ENCODE results near the gene NKD2. TPM values are rescaled to one million over a fixed set of nuclear protein-coding genes. Genes with fewer than 3 reads are reported as not detected.

The NKD2 gene
- total RNA-seq, 1 experiment from 2014 or later = 12.3 TPM

DNA sequence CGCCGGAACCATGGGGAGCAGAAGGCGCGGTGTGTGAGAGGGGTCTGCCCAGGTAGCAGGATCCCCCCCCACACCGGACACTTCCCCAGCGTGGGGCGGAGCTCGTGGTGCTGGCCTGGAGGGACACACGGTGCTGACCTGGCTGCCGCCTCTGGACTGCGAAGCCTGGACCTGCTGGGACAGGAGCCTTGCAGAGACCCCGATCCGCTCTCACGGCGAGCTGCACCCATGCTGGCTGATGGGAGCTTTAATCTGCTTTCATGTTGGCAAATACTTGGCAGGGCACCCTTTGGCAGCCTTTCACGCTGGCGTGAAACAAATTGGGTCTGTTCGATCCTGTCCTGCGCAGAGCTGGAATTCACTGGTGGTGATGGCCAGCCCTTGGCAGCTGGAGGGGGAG, 7.4 kb downstream of the NKD2 start:
- DNase-seq (ENCODE audit: low read depth, low spot score) (no peak), ATAC-seq (no peak)
- no peak overlapping the region for H3K27ac ChIP-seq (ENCODE audit: low read length)
- no peaks in the 10 kb centered on the region for H3K36me3 ChIP-seq (ENCODE audit: control insufficient read depth, insufficient read depth, low read length)
- no TSS peak for BruUV-seq (replicated peaks)
- ChIA-PET POLR2A (no interaction called here), CTCF (interaction anchor here (0.7 kb wide), 1 partner anchor 26 kb away, joined by 4 read pairs; no protein-coding TSS in a partner anchor)
- intact Hi-C loops (cut with micrococcal nuclease; ENCODE audit: unreplicated experiment) = no loop called here
- in situ Hi-C loops (cut with HindIII; ENCODE audit: low pct_unique_long_range_greater_than_20kb, low sequenced_read_pairs) = no loop called here
- no peak for TF ChIP-seq SIN3A (IDR thresholded peaks at IDR 0.05; ENCODE audit: borderline replicate concordance, insufficient read depth, low read depth, low read length)
- no peak for TF ChIP-seq CTCF (IDR thresholded peaks at IDR 0.05)
- H3K27me3 ChIP-seq (ENCODE audit: control insufficient read depth, insufficient read depth, low read length) = no peaks in the 10 kb centered on the region
- H3K4me3 ChIP-seq (ENCODE audit: low read depth in 2 of 2, low read length in 2 of 2) = no peak overlapping the region
- H3K4me1 ChIP-seq (ENCODE audit: control insufficient read depth, insufficient read depth, low read length) = no peaks in the 10 kb centered on the region
- H3K9me3 ChIP-seq (ENCODE audit: control insufficient read depth, insufficient read depth, low read depth, low read length) = no peaks in the 10 kb centered on the region

DNA sequence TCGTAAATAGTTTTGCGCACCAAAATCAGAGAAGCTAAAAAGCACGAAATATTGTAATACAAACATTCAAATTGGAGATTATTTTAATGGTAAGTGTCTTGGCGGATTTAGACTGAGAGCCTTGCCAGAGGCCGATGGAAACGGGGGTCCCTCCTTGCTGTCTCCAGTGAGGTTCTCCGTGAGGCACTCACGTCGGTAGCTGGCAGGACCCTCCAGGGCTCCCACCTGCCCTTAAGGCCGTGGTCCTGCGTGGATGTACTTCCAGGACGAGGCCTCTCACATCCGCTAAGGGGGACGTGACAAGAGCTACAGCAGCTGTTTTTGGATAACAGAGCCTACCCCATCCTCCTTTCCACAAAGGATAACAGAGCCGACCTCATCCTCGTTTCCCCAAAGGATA, 7.9 kb downstream of the NKD2 start:
- intact Hi-C loops (cut with micrococcal nuclease; ENCODE audit: unreplicated experiment) (no loop called here), in situ Hi-C loops (cut with HindIII; ENCODE audit: low pct_unique_long_range_greater_than_20kb, low sequenced_read_pairs) (no loop called here)
- Histone ChIP-seq H3K27me3 (ENCODE audit: control insufficient read depth, insufficient read depth, low read length) (no peaks in the 10 kb centered on the region), H3K36me3 (ENCODE audit: control insufficient read depth, insufficient read depth, low read length) (no peaks in the 10 kb centered on the region), H3K27ac (ENCODE audit: low read length) (no peak overlapping the region), H3K4me3 (ENCODE audit: low read depth in 2 of 2, low read length in 2 of 2) (no peak overlapping the region), H3K4me1 (ENCODE audit: control insufficient read depth, insufficient read depth, low read length) (peaks cover 2% of the 10 kb centered on the region; the same call in 1 of the 2 replicates), H3K9me3 (ENCODE audit: control insufficient read depth, insufficient read depth, low read depth, low read length) (no peaks in the 10 kb centered on the region)
- POLR2A ChIA-PET = no interaction called here
- BruUV-seq (replicated peaks) = no TSS peak
- CTCF ChIA-PET = interaction anchor here (0.7 kb wide), 1 partner anchor 26 kb away, joined by 4 read pairs; no protein-coding TSS in a partner anchor
- TF ChIP-seq SIN3A (IDR thresholded peaks at IDR 0.05; ENCODE audit: borderline replicate concordance, insufficient read depth, low read depth, low read length) (no peak), CTCF (IDR thresholded peaks at IDR 0.05) (no peak), POLR2AphosphoS5 (IDR thresholded peaks at IDR 0.05; ENCODE audit: low read depth, low read length) (no peak), TCF7L2 (IDR thresholded peaks at IDR 0.05; ENCODE audit: low read depth, low read length) (no peak)
- TF ChIP-seq, protein P1, sequence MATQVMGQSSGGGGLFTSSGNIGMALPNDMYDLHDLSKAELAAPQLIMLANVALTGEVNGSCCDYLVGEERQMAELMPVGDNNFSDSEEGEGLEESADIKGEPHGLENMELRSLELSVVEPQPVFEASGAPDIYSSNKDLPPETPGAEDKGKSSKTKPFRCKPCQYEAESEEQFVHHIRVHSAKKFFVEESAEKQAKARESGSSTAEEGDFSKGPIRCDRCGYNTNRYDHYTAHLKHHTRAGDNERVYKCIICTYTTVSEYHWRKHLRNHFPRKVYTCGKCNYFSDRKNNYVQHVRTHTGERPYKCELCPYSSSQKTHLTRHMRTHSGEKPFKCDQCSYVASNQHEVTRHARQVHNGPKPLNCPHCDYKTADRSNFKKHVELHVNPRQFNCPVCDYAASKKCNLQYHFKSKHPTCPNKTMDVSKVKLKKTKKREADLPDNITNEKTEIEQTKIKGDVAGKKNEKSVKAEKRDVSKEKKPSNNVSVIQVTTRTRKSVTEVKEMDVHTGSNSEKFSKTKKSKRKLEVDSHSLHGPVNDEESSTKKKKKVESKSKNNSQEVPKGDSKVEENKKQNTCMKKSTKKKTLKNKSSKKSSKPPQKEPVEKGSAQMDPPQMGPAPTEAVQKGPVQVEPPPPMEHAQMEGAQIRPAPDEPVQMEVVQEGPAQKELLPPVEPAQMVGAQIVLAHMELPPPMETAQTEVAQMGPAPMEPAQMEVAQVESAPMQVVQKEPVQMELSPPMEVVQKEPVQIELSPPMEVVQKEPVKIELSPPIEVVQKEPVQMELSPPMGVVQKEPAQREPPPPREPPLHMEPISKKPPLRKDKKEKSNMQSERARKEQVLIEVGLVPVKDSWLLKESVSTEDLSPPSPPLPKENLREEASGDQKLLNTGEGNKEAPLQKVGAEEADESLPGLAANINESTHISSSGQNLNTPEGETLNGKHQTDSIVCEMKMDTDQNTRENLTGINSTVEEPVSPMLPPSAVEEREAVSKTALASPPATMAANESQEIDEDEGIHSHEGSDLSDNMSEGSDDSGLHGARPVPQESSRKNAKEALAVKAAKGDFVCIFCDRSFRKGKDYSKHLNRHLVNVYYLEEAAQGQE (IDR thresholded peaks at IDR 0.05; ENCODE audit: insufficient read depth in 1 of 2, low read depth in 2 of 2, low read length in 1 of 2) = no peak
- no peak for ATAC-seq
- DNase-seq (ENCODE audit: low read depth, low spot score) = no peak

Measured in Panc1 (cell line).